PC-3 (cell line): Measurements from ENCODE around the gene GAL3ST3. TPM values are rescaled to one million over a fixed set of nuclear protein-coding genes. Genes with fewer than 3 reads are reported as not detected.

ENCODE experiments used
- ATAC-seq: fragments of 200-7000 bp; cut with Tn5 transposase; 2 replicates; pipeline ENCODE4 v1.9.1; 2020; ENCODE audit warnings: mild to moderate bottlenecking, moderate library complexity
- BruUV-seq: library from RNA; stranded (reverse); fragments of 400-500 nt; replicated peaks from 2 replicates; lab custom pipeline; 2021; lab: Mats Ljungman, UMichigan
- CTCF ChIA-PET: fragments of 300-600 bp; sonication (Branson Sonifier 250); formaldehyde crosslinking; loops from one replicate; lab custom pipeline; 2022; ENCODE audit warnings: antibody characterized with exemption; lab: Charles Lee
- POLR2A ChIA-PET: fragments of 300-600 bp; sonication (Branson Sonifier 250); formaldehyde crosslinking; loops from one replicate; lab custom pipeline; 2022; ENCODE audit warnings: antibody characterized with exemption; ENCODE audit not compliant: unreplicated experiment; lab: Charles Lee
- DNase-seq: peaks from one replicate; pipeline ENCODE4 v3.0.0-alpha.2; 2015
- H2AFZ ChIP-seq: fragments of 300-600 bp; sonication (generic); 2 replicates; pipeline ENCODE4 v1.6.0; 2016; ENCODE audit warnings: antibody characterized with exemption, low read length
- H3F3A ChIP-seq: fragments of 300-600 bp; sonication (generic); one replicate; pipeline ENCODE4 v1.6.0; 2017; ENCODE audit warnings: antibody characterized with exemption, low read length, control low read depth, mild to moderate bottlenecking; ENCODE audit not compliant: unreplicated experiment
- H3K27ac ChIP-seq: fragments of 300-600 bp; sonication (generic); 2 replicates; pipeline ENCODE4 v1.5.1; 2016; ENCODE audit warnings: mild to moderate bottlenecking, low read length
- H3K27me3 ChIP-seq: fragments of 300-600 bp; sonication (generic); 2 replicates; pipeline ENCODE4 v1.6.1; 2016; ENCODE audit warnings: low read length, mixed read lengths
- H3K36me3 ChIP-seq: fragments of 300-600 bp; sonication (generic); 2 replicates; pipeline ENCODE4 v1.6.1; 2016; ENCODE audit warnings: low read depth, mixed run types, low read length, mixed read lengths
- H3K4me1 ChIP-seq: fragments of 300-600 bp; sonication (generic); 2 replicates; pipeline ENCODE4 v1.5.1; 2016; ENCODE audit warnings: low read length; ENCODE audit not compliant: insufficient read depth
- H3K4me2 ChIP-seq: fragments of 300-600 bp; sonication (generic); 2 replicates; pipeline ENCODE4 v1.6.0; 2016; ENCODE audit warnings: low read length
- H3K4me3 ChIP-seq: fragments of 300-600 bp; sonication (generic); 2 replicates; pipeline ENCODE4 v1.5.1; 2016; ENCODE audit warnings: mild to moderate bottlenecking, low read length, mixed read lengths
- H3K79me2 ChIP-seq: fragments of 300-600 bp; sonication (generic); 2 replicates; pipeline ENCODE4 v1.6.1; 2017; ENCODE audit warnings: low read length, mixed read lengths
- H3K9ac ChIP-seq: fragments of 300-600 bp; sonication (generic); 2 replicates; pipeline ENCODE4 v1.6.0; 2016; ENCODE audit warnings: mild to moderate bottlenecking, low read length
- H3K9me2 ChIP-seq: fragments of 300-600 bp; sonication (generic); replicated peaks from 2 replicates; pipeline ENCODE4 v1.6.1; 2016; ENCODE audit warnings: mixed run types, low read length, mixed read lengths
- H3K9me3 ChIP-seq: fragments of 300-600 bp; sonication (generic); 2 replicates; pipeline ENCODE4 v1.6.1; 2016; ENCODE audit warnings: low read length, mixed read lengths
- H4K20me1 ChIP-seq: fragments of 300-600 bp; sonication (generic); 2 replicates; pipeline ENCODE4 v1.6.1; 2016; ENCODE audit warnings: low read length, mixed read lengths
- EZH2 ChIP-seq: fragments of 300-600 bp; sonication (generic); IDR thresholded peaks from one replicate; pipeline ENCODE4 v1.6.1; 2017; ENCODE audit warnings: antibody characterized with exemption, mild to moderate bottlenecking, low read length; ENCODE audit not compliant: unreplicated experiment
- EZH2phosphoT487 ChIP-seq: fragments of 300-600 bp; sonication (generic); IDR thresholded peaks from 2 replicates; pipeline ENCODE4 v1.6.1; 2018; ENCODE audit warnings: mild to moderate bottlenecking, antibody characterized with exemption, low read length, borderline replicate concordance
- intact Hi-C: fragments of 100-400 bp; cut with micrococcal nuclease; formaldehyde crosslinking; loops from 2 replicates; pipeline ENCODE4 v1.9.0; 2023
- total RNA-seq: library from RNA; depleted of rRNA; stranded (reverse); fragments of >200 nt; gene quantifications from 2 replicates; pipeline ENCODE4 v1.2.3, GENCODE V29; 2014
- TF ChIP-seq, protein P1 (sequence below): fragments of 300-600 bp; sonication (generic); conservative IDR thresholded peaks from 2 replicates; pipeline ENCODE4 v1.5.1; 2017; ENCODE audit warnings: antibody characterized with exemption, low read depth, mild to moderate bottlenecking, low read length

Gene GAL3ST3
- total RNA-seq, 1 experiment from 2014 or later, result not detected

DNA sequence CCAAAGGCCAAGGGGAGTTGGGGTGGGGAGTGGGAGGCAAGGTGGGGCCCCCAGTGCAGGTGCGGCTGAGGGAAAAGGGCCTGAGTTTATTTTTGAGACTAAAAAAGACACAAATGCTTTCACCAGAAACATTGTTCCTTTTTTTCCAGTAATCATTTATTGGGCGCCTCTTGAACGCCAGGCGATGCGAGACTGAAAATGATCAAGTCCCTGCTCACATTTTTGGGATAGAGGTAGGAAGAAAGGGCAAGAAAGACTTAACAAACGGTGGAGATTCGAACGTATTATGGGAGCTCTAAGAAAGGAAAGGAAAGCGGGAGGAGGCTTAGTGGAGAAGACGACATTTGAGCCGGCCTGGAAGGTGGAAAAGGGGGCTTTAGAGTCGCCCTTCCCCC is 2.4 kb upstream of the GAL3ST3 start:
- Histone ChIP-seq H3K79me2 (peaks cover 37% of the 10 kb centered on the region), H3K9me3 (no peaks in the 10 kb centered on the region), H3K4me3 (peak overlapping the region; percentile 93), H3K27ac (peak overlapping the region; percentile 49), H3K4me1 (peaks cover 18% of the 10 kb centered on the region), H4K20me1 (no peaks in the 10 kb centered on the region), H3F3A (no peaks in the 10 kb centered on the region), H3K4me2 (peak overlapping the region; percentile 85), H3K9me2 (no peaks in the 10 kb centered on the region), H3K27me3 (no peaks in the 10 kb centered on the region), H3K9ac (peak overlapping the region; percentile 77), H3K36me3 (peaks cover 18% of the 10 kb centered on the region), H2AFZ (peak overlapping the region; percentile 76)
- POLR2A ChIA-PET, result interaction anchor here (0.6 kb wide), 2 partner anchors 332 to 379 kb away, joined by 3 to 16 read pairs; no protein-coding TSS in a partner anchor
- ATAC-seq (no peak), DNase-seq (no peak)
- CTCF ChIA-PET, result interaction anchor here (0.7 kb wide), 1 partner anchor 208 kb away, joined by 3 read pairs; no protein-coding TSS in a partner anchor
- TF ChIP-seq EZH2 (no peak), EZH2phosphoT487 (no peak)
- TF ChIP-seq, protein P1, sequence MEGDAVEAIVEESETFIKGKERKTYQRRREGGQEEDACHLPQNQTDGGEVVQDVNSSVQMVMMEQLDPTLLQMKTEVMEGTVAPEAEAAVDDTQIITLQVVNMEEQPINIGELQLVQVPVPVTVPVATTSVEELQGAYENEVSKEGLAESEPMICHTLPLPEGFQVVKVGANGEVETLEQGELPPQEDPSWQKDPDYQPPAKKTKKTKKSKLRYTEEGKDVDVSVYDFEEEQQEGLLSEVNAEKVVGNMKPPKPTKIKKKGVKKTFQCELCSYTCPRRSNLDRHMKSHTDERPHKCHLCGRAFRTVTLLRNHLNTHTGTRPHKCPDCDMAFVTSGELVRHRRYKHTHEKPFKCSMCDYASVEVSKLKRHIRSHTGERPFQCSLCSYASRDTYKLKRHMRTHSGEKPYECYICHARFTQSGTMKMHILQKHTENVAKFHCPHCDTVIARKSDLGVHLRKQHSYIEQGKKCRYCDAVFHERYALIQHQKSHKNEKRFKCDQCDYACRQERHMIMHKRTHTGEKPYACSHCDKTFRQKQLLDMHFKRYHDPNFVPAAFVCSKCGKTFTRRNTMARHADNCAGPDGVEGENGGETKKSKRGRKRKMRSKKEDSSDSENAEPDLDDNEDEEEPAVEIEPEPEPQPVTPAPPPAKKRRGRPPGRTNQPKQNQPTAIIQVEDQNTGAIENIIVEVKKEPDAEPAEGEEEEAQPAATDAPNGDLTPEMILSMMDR, result no peak
- TSS peak; percentile 98 for BruUV-seq
- intact Hi-C loops, result no loop called here

DNA sequence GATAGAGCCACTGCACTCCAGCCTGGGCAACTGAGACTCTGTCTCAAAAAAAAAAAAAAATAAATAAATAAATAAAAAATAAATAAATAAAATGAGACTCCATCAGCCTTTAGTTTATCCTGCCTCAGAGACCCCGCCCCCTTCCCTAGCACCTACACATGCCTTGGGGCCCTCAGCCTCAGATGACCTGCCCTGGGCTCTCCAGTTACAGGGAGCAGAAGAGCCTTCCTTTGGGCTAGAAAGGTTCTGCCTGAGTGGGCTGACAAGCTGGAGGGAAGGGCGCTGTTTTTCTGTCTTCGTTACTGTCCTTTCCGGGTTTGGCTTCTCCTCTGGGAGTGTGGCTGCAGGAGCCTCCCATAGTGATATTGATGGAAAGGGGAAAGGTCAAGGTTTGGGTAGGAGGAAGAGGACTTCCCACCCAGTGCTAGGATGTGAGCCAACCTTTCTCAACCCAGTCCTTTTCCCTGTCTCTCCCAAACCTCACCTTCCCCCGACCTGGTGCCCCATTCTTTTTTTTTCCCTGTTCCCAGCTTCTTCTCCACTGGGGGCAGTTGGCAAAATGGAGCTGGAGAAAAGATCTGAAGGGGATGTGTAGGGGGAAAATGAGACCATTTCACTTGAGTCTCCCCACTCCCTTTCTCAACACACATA is 1.7 kb upstream of the GAL3ST3 start:
- ChIA-PET POLR2A (interaction anchor here (0.6 kb wide), 1 partner anchor 245 kb away, joined by 8 read pairs; no protein-coding TSS in a partner anchor), CTCF (no interaction called here)
- Histone ChIP-seq H3K9ac (no peak overlapping the region), H3F3A (no peaks in the 10 kb centered on the region), H4K20me1 (no peaks in the 10 kb centered on the region), H3K4me3 (0 out of 2 replicates have a peak overlapping the region, but pooled peaks have one; percentile 93), H3K9me2 (no peaks in the 10 kb centered on the region), H3K27me3 (no peaks in the 10 kb centered on the region), H3K4me2 (peak overlapping the region; percentile 85), H3K9me3 (no peaks in the 10 kb centered on the region), H2AFZ (no peak overlapping the region), H3K27ac (no peak overlapping the region), H3K36me3 (peaks cover 14% of the 10 kb centered on the region), H3K4me1 (peaks cover 18% of the 10 kb centered on the region), H3K79me2 (peaks cover 34% of the 10 kb centered on the region)
- no TSS peak for BruUV-seq
- DNase-seq (no peak), ATAC-seq (no peak)
- TF ChIP-seq, protein P1, result no peak
- TF ChIP-seq EZH2phosphoT487 (no peak), EZH2 (no peak)
- intact Hi-C loops, result no loop called here
